Central memory CD4-positive, alpha-beta T cell (primary cell): ENCODE measurements around the gene HCN4.
"Not testable (repeated sequence)": the region's sequence is repeated elsewhere in the genome, so short reads cannot be mapped to it uniquely, and the experiment has no call there.

Experiments
- DNase-seq: peaks from one replicate; pipeline ENCODE4 v3.0.0; 2022
- total RNA-seq, 3 experiments: gene quantifications; one replicate each; lab custom pipeline; 2026; lab: John Stamatoyannopoulos, UW

The HCN4 gene
- total RNA-seq, result 0 to 0.04 (median 0) reads per million in 3 experiments

DNA sequence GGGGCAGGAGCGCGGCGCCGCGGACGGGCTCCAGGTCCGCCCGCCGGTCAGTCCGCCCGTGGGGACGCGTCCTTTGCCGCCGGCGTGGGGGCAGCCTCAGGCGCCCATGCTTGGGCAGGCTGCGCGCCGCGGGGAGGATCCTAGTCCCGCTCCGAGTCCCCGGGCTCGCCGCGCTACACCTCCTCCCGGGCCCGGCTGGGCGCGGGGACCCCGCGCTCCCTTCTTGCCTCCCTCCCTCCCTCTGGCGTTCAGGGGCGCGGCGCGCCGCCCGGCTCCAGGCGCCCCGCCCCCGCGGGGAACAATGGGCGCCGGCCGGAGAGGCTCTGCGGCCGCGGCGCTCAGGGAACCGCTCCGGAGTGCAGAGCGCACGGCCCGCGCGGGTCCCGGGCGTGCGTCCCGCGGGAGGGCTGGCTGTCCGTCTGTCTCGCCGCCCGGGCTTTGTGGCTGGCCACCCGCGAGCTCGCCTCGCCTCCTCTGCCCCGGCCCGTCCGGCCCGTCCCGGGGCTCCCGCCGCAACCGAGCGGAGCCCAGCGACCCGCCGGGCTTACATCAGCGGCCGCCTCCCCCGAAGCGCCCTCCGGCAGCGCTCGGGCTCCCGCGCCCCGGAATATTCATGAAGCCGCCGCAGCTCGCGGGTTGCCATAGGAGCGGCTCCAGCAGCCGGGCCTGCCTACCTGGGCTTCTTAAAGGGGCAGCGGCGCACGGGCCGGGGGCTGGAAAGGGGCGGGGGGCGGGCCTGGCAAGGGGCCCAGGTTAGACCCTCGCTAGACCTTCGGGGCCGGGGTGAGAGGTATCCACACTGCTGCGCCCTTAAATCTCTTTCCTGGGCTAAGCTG lies at the start of gene HCN4:
Gene HCN4, minus strand, starts transcription at position 658 of the 836 bp plus-strand sequence. CDS start 688 bp downstream, outside the sequence.
- no peak for DNase-seq

DNA sequence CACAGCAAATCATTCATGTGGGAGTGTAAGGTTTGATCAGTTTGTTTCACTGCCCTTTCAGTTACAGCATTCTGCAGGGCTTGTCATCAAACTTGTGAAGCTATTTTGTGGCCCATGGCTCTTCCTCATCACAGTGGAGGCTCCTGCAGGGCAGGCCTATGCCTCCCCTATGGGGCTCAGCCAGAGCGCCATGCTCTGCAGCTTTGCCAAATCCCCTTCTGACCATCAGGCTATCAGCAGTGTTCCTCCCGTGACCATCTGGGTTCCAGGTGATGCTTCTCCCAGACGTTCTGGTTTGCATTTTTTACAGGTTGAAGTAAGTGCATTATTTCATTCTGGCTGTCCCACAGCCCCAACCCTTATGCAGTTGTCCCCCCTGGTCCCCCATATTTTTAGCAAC lies 46.1 kb upstream of the HCN4 start:
- DNase-seq, result no peak

DNA sequence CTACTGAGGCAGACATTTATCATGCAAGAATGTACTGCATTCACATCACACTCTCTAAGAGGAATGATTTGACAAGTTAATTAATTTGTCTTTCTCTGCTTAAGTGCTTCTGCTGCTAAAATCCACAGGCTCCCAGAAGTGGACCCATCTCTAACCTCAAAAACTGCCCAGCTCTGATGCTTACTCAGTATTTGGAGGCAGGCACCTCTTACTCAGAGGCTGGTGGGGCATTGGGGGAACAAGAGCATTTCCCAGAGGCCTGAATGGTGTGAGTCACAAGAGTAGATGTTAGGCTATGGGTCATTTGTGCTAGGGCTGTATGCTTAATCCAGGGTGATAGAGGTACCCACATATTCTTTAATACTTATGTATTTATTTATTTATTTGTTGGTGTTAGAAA lies 34.4 kb upstream of the HCN4 start:
- no peak for DNase-seq

DNA sequence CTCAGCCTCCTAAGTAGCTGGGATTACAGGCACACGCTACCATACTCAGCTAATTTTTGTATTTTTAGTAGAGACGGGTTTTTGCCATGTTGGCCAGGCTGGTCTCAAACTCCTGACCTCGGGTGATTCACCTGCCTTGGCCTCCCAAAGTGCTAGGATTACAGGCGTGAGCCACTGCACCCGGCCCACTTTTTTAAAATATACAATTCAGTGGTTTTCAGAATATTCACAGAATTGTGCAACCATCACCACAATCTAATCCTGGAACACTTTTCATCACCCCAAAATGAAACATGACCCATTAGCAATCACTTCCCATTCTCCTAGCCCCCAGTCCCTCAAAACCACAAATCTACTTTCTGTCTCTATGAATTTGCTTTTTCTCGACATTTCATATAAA lies 31.5 kb upstream of the HCN4 start:
- DNase-seq, result not testable (repeated sequence)

DNA sequence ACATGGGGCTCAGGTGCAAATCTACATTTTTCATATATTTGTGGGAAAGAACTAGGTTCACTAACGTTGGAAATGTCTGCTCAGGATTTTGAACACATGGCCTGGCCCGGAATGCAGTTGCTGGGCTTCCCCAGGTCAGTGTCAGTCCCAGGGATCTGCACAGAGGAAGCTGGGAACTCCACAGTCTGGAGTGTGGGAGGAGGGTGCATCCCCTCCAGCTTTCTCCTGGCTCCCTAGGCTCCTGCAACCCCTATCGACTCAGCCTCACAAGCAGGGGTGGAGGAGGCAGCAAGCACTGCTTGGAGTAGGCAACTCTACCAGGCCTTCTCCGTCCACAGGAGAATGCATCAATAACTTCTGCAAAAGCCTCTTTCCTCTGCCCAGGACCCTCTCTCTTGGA lies 30.1 kb upstream of the HCN4 start:
- no peak for DNase-seq

DNA sequence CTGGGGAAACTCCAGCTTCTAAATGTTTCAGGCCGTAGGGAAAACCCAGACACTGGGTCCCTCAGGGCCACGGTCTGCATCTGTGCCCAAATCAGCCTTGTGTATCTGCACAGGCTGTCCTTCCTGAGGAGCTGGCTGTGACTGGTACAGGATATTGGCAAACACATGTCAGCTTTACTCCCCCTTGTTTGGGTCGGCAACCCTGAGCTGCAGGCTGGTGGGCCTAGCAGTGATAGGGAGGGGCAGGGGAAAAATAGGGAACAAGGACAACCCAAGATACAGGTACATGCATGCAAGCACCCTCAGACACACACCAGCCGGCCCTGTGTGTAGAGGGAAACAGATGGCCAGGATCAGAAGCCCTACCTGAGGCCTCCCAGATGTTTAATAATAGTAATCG lies 28.7 kb upstream of the HCN4 start:
- no peak for DNase-seq

DNA sequence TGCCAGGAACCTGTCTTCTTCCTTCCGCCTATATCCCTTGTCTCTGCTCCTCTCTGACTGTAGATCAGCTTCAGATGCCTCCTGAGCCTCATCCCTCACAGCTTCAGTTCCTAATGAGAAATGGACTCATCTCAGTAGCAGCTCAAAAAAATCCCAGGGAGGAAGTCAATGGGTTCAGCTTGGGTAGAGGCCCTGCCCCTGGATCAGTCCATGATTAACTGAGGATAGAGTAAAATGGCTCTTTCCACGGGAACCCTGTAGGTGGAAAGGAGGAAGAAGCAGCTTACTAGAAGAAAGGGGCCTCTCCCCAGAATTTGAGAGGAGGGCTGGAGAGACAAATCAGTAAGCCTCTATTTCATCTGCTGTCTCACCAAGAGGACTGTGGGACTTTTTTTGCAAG lies 26.9 kb upstream of the HCN4 start:
- no peak for DNase-seq

DNA sequence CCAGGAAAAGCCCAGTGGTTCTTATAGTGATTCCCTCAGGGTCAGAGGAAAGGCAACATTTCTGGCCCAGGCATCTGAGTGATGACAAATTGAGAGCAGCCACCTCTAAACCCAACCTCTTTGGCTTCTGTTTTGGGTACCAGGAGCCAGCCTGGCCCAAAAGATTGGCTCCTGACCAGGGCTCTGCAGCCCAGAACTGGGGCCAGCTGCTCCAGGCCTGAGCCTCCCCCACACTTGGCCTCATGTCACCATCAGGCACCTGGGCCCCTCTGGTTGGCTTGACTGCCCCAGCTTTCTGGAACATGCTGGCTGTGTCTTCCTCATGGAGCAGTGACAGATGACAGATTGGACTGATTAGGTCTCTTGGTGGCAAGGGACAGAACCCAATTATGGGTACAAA lies 26.0 kb upstream of the HCN4 start:
- DNase-seq, result no peak

DNA sequence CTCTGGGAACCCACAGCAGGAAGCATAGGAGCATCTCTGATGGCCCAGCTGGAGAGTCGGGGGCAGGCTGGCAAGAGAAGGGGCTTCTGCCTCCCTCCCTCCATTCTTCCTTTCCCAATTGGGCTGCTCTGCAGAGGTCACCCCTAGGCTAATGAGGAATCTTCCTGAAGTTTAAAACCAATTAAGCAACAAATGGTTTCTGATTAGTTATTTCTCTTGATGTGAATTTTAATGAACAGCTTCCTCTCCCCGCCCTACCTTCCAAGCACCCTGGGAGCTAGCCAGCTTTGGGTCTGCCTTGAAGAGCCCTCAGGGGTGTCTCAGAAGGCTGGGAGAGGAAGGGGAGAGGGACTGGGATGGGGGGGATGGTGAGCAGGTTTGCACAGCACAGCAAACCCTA lies 24.6 kb upstream of the HCN4 start:
- no peak for DNase-seq

DNA sequence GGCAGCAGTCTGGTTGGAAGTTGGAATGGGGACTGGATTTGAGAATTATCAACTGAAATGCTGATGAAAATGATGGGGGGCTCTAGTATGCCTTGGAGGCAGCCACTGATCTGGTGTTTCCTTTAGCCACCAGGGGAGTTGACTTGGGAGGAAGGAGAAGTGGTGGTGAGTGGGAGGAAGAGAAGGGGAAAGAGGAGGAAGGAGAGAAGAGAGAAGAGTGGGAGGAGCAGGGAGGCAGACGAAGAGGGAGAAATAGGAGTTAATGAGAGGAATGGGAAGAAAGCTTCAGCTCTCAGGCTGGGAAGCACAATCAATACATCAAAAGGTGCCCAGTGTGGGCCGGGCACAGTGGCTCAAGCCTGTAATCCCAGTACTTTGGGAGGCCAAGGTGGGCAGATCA lies 23.3 kb upstream of the HCN4 start:
- no peak for DNase-seq

DNA sequence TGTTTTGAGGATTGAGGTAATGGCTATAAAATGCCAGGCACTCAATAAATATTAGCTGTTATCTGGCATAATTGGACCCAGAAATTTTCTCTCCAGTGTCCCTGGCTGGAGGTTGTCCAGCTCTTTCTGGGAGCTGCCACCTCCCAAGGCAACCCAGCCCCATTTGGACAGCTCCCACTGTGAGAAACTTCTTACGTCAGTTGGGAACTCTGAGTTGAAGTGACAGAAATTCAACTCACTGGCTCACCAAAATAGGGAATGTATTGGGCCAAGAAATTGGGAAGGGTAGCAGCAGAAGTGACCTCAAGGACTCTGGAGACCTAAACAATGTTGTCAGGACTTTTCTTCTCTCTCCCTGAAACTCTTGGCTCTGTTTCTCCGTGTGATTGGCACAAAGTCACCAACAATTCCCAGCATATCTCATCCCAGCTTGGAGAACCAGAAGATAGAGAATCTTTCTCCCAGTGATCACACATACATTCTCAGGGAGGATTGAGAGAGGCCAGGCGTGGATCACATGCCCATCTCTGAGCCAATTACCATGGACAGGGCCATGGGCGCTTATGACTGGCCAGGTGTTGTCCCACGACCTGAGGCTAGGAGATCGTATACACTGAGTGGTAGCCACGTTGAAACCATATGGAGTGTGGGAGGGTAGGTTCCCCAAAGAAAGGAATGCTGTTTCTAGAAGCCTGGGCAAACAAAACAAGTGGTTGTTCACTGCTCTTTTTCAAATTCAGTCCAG lies 22.5 kb upstream of the HCN4 start:
- DNase-seq, result no peak

DNA sequence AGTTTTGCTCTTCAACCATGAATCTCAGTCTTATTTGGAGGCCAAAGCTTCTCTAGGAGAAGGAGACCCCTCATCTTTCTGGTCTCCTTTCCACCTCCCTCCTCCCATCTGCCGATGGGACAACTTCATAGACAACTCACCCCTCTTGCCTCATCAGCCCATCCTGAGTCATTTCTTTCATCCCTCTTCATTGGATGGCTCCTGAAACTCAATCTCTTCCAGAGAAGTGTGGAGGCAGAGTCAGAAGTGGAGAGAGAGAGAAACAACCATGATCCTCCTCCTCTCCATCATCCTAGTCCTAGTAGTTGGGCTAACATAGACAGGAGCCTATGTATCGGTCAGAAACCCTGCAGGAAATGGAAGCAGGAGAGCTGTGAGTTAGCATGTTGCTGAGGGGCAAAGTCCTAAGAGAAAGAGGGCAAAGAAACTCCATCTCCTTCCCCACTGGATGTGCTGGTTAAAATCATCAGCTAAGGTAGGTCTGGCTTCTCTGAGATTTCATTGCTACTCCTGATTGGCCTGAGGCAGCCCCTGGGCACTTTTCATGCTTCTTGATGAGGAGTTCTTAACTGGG lies 21.3 kb upstream of the HCN4 start:
- no peak for DNase-seq

DNA sequence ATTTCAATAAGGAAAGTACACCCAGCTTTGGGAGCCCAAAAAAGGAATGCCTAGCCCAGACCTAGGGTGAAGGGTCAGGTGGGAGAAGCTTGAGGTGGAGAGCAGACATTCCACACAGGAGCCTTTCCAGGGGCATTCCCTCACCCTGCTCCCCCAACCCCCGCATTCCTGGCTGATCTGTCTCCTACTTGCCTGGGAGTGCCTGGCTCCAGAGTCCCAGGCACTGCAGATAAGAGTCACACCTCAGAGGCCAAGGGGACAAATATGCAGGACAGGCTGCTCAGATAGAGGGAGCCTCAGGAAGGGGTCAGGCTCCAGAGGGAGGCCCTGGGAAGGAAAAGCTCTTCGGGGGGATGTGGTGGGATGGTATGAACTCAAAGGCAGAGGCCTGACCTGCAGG lies 20.8 kb upstream of the HCN4 start:
- DNase-seq, result no peak

DNA sequence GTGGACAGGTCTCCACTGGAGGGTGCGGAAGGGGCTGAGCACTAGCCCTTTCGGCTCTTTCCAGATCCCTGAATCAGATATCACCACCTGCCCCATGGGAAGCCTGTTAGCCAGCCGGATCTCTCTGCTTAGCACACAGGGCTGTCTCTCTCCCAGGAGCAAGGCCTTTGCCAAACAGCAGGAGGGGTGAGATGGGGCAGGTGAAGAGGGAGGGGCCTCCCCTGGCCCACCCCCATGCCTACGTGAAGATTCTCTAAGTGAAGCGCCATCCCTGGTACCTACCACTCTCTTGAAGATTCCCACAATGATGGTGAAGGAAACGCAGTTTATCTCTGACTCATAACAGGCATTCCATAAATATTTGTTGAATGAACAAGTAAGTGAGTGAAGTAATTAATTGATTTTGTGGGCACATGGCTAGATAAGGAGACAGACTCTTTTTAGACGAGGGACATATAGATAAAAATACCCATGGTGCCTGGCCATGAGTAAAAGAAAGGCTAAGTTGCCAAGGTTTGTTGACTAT lies 19.6 kb upstream of the HCN4 start:
- DNase-seq, result no peak

DNA sequence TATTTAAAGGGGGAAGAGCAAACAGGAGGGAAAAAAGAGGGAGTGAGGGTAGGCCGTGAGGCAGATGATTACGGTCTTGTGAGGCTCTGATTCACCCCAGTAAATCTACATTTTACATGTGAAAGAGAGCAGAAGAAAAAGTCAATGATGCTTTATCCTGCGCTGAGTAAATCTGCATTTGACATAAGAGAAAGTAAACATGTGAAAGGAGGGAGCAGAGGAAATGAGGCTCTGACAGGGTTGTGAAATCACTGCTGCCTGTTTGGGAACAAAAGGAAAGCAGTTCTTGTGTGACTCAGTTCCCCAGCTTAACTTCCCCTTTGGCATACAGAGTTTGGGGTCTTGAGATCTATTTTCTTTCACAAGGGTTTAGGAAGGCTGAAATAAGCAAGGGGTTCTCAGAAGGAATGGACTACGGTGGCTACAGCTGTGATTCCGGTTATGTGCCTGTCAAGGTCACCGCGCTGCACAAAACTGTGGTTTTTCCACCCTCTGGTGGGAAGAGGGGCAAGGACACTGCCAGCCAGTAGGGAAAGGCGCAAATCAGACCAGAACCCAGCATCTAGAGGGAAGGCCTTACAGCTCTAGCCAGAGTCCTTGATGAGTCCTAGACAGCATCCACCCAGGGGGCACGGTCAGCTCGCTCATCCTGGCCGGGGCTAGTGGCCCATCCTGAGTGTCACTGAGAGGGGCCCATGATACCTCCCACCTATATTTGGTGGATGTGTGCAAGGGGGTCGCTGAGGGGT lies 18.9 kb upstream of the HCN4 start:
- no peak for DNase-seq

DNA sequence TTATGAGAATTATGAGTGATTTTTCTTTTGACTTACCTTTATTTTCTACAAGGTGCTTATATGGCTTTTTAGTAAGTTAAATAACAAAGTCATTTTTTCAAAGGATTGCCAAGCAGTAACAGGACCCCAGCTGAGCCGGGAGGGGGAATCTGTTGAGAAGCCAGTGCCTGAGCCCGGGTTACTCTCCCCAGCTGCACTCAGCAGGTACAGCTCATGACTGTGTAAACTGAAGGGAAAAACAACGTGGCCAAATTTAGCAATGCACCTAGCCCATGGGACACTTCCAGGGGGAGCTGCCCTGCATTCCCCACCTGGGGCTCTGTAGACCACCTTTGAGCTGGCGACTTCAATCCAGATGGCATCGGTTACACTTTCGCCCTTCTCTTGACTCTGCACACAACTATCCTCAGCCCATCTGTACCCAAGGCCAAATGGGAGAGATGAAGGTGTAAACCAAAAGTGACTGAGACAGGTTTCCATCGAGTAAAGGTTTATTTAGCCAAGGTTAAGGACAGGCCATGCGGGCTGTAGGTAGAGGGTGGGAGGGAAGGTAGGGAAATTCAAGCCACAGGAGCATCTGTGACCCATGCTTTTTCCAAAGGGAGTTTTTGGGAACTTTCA lies 18.2 kb upstream of the HCN4 start:
- no peak for DNase-seq

DNA sequence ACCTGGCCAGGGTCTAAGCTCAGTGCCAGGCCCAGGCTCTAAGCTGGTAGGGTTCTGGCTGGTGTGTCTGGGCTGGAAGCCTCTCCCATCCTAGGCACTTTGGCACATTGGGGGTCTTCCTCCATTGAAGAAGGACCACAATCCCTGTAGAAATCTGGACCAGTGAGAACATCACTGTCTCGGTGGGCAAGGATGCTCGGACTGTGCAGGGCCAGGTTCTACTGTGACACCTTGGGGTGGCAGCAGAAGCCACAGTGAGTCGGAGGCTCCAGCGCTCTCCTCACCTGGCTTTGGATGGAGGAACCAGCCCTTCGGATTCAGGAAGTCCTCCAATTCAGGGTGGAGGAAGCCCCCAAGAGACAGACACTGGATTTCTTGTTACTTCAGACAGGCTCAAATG lies 17.5 kb upstream of the HCN4 start:
- no peak for DNase-seq

DNA sequence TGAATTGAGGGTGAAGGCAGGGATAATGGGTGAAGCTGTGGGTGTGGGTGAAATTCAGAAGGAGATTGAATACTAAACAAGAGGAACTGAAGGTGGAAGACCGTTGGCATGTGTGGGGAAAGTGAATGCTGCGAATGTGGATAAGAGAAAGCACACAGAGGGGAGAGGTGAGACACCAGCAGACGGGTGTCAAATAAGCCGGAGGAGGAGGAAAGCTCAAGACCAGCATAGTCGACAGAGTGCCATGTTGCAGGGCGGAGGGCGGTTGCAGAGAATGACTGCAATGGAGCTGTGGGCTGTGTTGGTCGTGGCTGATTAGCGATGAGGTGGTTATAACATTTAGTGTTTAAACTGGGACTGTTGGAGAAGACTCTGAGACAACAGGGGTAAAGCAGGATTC lies 16.4 kb upstream of the HCN4 start:
- DNase-seq, result no peak

DNA sequence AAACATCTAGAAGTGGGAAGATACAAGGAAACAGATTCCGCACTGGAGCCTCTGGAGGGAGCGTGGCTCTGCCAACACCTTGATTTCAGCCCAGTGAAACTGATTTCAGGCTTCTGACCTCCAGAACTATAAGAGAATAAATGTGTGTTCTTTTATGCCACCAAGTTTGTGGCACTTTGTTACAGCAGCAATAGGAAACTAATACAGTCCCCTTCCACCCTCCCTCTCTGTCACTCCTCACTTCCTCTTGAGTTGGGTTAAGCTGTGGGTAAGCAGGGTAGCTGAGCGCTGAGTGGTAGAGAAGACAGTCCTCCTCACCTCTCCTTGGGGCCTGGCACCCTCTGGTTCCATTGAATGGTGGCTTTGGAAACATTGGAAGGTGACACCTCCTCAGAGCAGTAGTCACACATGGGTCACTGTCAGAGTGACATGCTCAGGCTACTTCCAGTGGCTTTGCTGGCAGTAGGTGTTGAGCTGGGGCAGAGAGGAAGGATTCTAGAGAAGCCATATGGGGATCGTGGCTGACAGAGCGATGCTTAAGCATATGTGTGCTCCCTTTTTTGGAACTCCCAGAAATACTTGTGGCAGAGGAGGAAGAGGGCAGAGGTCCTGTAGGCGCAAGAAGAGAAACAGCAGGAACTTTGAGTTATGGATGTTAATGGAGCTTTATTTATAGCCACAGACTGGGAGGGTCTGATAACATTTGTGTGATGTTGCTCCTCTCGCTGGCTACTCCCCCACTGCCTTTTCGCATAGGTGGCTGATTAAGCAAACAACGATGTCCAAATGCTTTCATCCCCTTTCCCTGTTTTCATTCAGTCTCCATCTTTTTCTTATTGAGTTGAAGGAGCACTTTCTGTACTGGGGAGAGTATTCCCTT lies 14.8 kb upstream of the HCN4 start:
- DNase-seq, result no peak

DNA sequence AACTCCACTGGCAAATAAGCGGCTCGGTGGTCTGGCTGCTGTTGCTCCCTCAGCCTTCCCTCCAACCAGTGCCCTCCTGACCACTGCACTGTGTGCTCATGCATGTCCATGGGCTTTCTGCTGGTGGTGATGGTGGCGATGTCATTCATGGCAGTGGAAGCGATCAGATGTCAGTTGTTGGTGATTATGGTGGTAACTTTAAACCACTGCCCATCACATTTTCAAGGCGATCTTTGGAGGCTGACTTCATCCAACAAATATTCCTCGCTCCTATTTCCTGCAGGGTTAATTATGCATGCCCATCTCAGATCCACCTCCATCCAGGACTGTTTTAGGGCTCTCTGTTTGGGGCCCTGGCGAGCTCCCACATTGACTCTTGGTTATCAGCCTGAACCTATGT lies 13.4 kb upstream of the HCN4 start:
- DNase-seq, result no peak

DNA sequence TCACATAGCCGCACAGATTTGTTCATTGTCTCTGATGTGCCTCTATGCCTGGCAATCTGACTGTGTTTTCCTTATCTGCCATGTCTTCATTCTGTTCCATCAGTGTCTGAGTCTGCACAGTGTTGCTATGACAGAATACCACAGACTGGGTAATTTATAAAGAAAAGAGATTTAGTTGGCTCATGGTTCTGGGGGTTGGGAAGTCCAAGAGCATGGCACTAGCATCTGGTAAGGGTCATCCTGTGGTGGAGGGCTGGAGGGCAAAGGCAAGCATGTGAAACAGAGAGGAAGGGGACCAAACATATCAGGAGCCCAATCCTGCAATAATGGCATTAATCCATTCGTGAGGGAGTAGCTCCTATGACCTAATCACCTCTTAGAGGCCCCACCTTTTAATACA lies 11.9 kb upstream of the HCN4 start:
- no peak for DNase-seq
